ENCODE measurements around the gene TRIL.

Gene TRIL

DNA sequence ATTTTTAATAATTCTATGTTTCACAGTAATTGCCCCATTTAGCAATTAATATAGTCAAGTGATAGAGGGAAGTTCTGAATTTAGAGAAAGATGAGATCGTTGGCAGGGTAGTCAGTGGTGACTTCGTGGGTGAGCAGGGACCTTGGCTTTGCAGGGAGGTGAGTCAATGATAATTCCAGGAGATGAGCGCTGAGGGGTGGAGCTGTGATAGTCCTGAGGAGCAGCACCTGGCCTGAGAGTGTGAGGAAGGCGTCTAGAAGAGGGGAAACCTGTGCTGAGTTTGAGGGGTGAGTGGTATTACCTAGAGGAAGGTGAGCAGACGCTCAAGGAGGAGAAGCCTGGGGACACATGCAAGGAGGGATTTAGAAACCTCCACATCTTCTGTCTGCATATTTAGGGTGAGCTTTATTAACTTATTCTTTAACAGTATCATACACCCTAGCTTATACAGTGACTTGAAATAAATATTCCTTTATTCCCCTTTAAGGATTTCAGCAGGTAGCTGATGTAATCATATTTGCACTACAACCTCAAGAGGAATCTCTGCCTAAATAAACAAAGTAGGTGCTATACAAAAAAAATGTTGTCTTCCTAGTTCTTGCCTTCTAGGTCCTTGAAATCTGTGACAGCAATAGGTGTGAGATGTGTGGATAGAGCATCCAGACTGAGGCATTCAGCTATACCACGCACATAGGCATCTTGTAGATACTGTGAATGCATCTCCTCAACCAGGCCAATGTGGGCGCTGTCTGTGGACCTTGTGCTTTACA, 2.1 kb upstream of the TRIL start:
- Mint-ChIP-seq H3K27ac (no peak overlapping the region), H3K4me1 (peaks cover 9% of the 10 kb centered on the region), H3K36me3 (no peaks in the 10 kb centered on the region), H3K27me3 (peaks cover 62% of the 10 kb centered on the region), H3K9me3 (no peaks in the 10 kb centered on the region), H3K4me3 (no peak overlapping the region)
- no peak for DNase-seq
- CTCF ChIA-PET = interaction anchor here (1.1 to 2.0 kb wide), 3 partner anchors 33 to 141 kb away, joined by 3 to 8 read pairs (median 4); no protein-coding TSS in a partner anchor

DNA sequence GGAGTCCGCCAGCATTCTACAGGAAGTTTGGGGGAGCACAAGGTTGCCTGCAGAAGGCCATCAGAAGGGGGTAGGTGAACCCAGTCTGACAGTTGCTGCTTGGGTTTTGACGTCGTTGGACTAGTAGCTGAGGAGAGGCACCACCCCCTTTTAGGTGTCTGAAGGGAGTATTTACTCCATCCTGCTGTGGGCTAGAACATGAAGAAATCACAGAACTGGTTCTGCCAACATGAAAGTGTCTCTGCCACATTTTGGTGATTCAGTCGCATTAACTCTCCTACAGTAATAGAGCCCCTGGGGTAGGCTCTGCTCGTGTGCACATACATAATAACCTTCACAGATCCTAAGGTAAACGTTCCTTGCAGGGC, 834 bp upstream of the TRIL start:
- peak overlapping the region; percentile 68 for H3K27ac Mint-ChIP-seq
- H3K27me3 Mint-ChIP-seq = peaks cover 68% of the 10 kb centered on the region
- H3K9me3 Mint-ChIP-seq = no peaks in the 10 kb centered on the region
- H3K36me3 Mint-ChIP-seq = no peaks in the 10 kb centered on the region
- CTCF ChIA-PET = interaction anchor here (0.6 to 3.0 kb wide), 3 partner anchors 34 to 147 kb away, joined by 3 to 27 read pairs (median 18); no protein-coding TSS in a partner anchor
- no peak for DNase-seq
- H3K4me3 Mint-ChIP-seq = no peak overlapping the region
- peaks cover 9% of the 10 kb centered on the region for H3K4me1 Mint-ChIP-seq

- CTCF ChIA-PET = interaction anchor here (0.9 to 3.7 kb wide), 8 partner anchors 11 to 148 kb away, joined by 3 to 33 read pairs (median 14); no protein-coding TSS in a partner anchor
- Mint-ChIP-seq H3K27me3 (peaks cover 75% of the 10 kb centered on the region), H3K9me3 (no peaks in the 10 kb centered on the region), H3K27ac (no peak overlapping the region), H3K4me1 (peaks cover 9% of the 10 kb centered on the region), H3K36me3 (no peaks in the 10 kb centered on the region), H3K4me3 (no peak overlapping the region)
- DNase-seq = no peak
Observed at GRCh38 chr7:28957751-28958234, 337 bp downstream of the TRIL start.

DNA sequence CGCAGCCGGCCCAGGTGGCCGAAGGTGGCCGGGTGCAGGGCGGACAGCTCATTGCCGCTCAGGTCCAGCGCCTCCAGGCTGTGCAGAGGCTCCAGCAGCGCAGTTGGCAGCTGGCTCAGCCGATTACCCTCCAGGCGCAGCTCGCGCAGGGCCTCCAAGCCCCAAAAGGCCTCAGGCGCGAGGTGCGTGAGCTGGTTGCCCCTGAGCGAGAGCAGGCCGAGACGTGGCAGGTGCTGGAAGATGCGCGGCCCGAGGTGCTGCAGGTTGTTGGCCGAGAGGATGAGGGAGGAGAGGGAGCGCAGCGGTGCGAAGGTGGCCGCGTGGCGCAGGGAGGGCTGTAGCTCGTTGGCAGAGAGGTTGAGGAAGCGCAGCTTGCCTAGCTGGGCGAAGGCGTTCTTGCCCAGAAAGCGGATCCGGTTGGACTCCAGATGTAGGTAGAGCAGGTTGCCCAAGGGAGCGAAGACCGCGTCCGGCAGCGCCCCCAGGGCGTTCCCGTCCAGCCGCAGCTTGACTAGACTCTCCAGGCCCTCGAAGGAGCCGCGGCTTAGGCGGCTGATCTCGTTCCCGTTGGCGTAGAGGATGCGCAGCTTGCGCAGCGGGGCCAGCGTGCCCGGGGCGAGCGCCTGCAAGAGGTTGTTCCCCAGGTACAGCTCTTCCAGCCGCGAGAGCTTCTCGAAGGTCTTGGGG, 923 bp downstream of the TRIL start:
- Mint-ChIP-seq H3K4me1 (peaks cover 9% of the 10 kb centered on the region), H3K27me3 (peaks cover 76% of the 10 kb centered on the region), H3K27ac (no peak overlapping the region), H3K4me3 (no peak overlapping the region), H3K36me3 (no peaks in the 10 kb centered on the region), H3K9me3 (no peaks in the 10 kb centered on the region)
- CTCF ChIA-PET = interaction anchor here (0.9 to 3.7 kb wide), 14 partner anchors 10 to 157 kb away, joined by 3 to 33 read pairs (median 6); no protein-coding TSS in a partner anchor
- DNase-seq = no peak

DNA sequence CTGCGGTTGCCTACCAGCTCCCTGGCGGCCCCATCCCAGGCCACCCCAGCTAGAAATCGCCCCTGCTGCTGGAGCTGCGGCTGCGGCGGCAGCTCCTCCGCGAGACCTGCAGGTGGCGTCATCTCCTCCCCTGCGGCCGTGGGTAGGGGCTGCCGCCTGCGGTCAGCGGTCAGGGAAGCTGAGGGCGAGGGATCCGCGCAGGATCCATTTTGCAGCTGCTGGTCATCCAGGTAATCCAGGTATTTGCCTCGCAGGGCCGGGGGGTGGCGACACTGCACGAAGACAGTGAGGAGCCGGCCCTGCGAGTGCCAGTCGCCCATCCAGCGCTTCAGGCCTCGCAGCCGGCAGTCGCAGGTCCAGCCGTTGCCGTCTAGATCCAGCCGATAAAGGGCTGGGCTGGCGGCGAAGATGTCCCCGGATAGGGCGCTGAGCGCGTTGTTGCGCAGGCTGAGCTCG, 1.5 kb downstream of the TRIL start:
- Mint-ChIP-seq H3K4me3 (no peak overlapping the region), H3K9me3 (no peaks in the 10 kb centered on the region), H3K27me3 (peaks cover 70% of the 10 kb centered on the region), H3K4me1 (peaks cover 9% of the 10 kb centered on the region), H3K36me3 (no peaks in the 10 kb centered on the region), H3K27ac (no peak overlapping the region)
- DNase-seq = no peak
- CTCF ChIA-PET = interaction anchor here (0.8 to 3.7 kb wide), 15 partner anchors 10 to 349 kb away, joined by 3 to 33 read pairs (median 5); no protein-coding TSS in a partner anchor

DNA sequence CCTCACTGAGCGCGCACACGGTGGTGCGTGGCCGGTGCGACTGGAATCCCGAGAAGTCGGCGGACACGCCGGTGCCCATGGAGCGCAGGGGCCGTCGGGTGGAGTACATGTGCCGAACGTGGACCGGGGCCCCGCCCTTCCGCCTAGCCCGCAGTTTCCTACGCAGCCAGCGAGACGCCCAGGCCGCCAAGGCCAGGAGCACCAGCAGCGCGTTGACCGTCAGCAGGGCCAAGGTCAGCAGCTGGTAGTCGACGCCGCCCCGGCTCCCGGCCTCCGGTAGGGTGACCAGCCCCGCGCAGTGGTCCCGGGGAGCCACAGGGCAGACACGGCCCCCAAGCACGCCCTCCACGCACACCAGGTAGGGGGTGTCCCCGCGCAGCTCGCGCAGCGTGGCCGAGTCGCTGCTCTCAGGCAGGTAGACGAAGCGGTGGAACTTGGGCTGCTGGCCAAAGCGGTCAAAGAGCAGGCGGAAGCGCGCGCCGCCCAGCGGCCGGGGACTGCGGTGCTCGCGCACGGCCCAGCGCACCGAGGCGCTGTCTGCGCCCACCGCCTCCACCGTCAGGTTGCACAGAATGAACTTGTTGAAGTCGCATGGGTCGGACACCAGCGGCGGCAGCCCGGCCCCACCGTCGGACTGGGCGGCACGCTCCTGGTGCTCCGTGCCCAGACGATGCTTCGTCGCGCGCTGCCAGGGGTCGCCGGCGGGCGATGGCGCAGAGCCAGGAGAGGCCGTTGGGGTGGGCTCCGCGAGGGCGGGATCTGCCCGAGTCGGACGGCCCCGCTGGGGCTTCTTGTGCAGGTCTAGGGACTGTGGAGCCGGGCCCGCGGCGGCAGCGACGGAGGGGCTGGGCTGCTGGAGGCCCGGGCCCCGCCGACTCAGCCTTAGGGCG, 2.2 kb downstream of the TRIL start:
- Mint-ChIP-seq H3K27ac (no peak overlapping the region), H3K4me3 (no peak overlapping the region), H3K27me3 (peaks cover 65% of the 10 kb centered on the region), H3K36me3 (no peaks in the 10 kb centered on the region), H3K4me1 (peaks cover 9% of the 10 kb centered on the region), H3K9me3 (no peaks in the 10 kb centered on the region)
- DNase-seq = peak; percentile 27
- CTCF ChIA-PET = interaction anchor here (0.8 to 3.7 kb wide), 16 partner anchors 9 to 350 kb away, joined by 3 to 33 read pairs (median 4); no protein-coding TSS in a partner anchor

- Mint-ChIP-seq H3K9me3 (no peaks in the 10 kb centered on the region), H3K36me3 (no peaks in the 10 kb centered on the region), H3K27ac (no peak overlapping the region), H3K4me3 (no peak overlapping the region), H3K27me3 (peaks cover 62% of the 10 kb centered on the region), H3K4me1 (peaks cover 9% of the 10 kb centered on the region)
- no peak for DNase-seq
- CTCF ChIA-PET = interaction anchor here (0.8 to 3.7 kb wide), 4 partner anchors 23 to 350 kb away, joined by 3 to 27 read pairs (median 3); no protein-coding TSS in a partner anchor
Observed at GRCh38 chr7:28955356-28955717, 2.8 kb downstream of the TRIL start.

DNA sequence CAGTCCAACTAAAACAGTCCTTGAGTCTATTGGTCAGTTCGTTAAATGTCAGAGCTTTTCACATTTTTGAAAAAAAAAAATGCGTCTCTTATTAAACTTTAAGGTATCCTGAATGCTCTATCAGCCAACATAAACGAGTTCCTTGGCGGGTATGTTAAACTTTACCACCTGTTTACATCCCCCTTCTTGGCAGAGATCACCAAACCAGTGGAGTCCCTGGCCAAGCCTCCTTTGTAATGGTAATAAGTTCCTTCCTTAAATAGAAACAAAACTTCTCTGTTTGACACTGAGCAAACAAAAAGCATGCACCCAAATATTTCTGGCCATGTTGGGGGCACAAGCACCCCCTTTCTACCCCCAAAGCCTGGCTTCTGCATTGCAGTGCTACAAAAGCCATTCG, 3.2 kb downstream of the TRIL start:
- CTCF ChIA-PET = interaction anchor here (0.8 to 3.7 kb wide), 3 partner anchors 22 to 33 kb away, joined by 3 to 27 read pairs (median 3); no protein-coding TSS in a partner anchor
- no peak overlapping the region for H3K4me3 Mint-ChIP-seq

GRCh38 chr7:28954471-28954870, 3.7 kb downstream of the TRIL start:
- DNase-seq = no peak
- no peaks in the 10 kb centered on the region for H3K36me3 Mint-ChIP-seq
- no peak overlapping the region for H3K27ac Mint-ChIP-seq
- peaks cover 56% of the 10 kb centered on the region for H3K27me3 Mint-ChIP-seq
- H3K4me1 Mint-ChIP-seq = peaks cover 9% of the 10 kb centered on the region
- CTCF ChIA-PET = interaction anchor here (3.7 kb wide), 1 partner anchor 32 kb away, joined by 27 read pairs; no protein-coding TSS in a partner anchor
- no peak overlapping the region for H3K4me3 Mint-ChIP-seq
- no peaks in the 10 kb centered on the region for H3K9me3 Mint-ChIP-seq

More for the DNA sequence above, 3.2 kb downstream of the TRIL start:
- Mint-ChIP-seq H3K27me3 (peaks cover 58% of the 10 kb centered on the region), H3K9me3 (no peaks in the 10 kb centered on the region), H3K36me3 (no peaks in the 10 kb centered on the region), H3K27ac (no peak overlapping the region), H3K4me1 (peaks cover 9% of the 10 kb centered on the region)
- no peak for DNase-seq

- Mint-ChIP-seq H3K27ac (no peak overlapping the region), H3K36me3 (no peaks in the 10 kb centered on the region), H3K4me3 (no peak overlapping the region), H3K27me3 (peaks cover 49% of the 10 kb centered on the region), H3K9me3 (no peaks in the 10 kb centered on the region), H3K4me1 (peaks cover 9% of the 10 kb centered on the region)
- CTCF ChIA-PET = interaction anchor here (0.6 to 1.8 kb wide), 4 partner anchors 18 to 127 kb away, joined by 3 to 11 read pairs (median 4); no protein-coding TSS in a partner anchor
- no peak for DNase-seq
Observed at GRCh38 chr7:28953633-28954032, 4.5 kb downstream of the TRIL start.

GRCh38 chr7:28942168-28942567, 16.0 kb downstream of the TRIL start:
- CTCF ChIA-PET = interaction anchor here (2.5 kb wide), 1 partner anchor 15 kb away, joined by 7 read pairs; no protein-coding TSS in a partner anchor
- H3K27me3 Mint-ChIP-seq = peaks cover 7% of the 10 kb centered on the region
- no peak for DNase-seq
- H3K4me1 Mint-ChIP-seq = no peaks in the 10 kb centered on the region
- no peak overlapping the region for H3K27ac Mint-ChIP-seq
- no peaks in the 10 kb centered on the region for H3K9me3 Mint-ChIP-seq
- H3K4me3 Mint-ChIP-seq = no peak overlapping the region
- H3K36me3 Mint-ChIP-seq = no peaks in the 10 kb centered on the region

- H3K36me3 Mint-ChIP-seq = no peaks in the 10 kb centered on the region
- CTCF ChIA-PET = interaction anchor here (1.1 to 2.5 kb wide), 2 partner anchors 15 kb away, joined by 4 to 7 read pairs; no protein-coding TSS in a partner anchor
- H3K27ac Mint-ChIP-seq = no peak overlapping the region
- no peak overlapping the region for H3K4me3 Mint-ChIP-seq
- no peaks in the 10 kb centered on the region for H3K4me1 Mint-ChIP-seq
- H3K9me3 Mint-ChIP-seq = no peaks in the 10 kb centered on the region
- no peak for DNase-seq
- H3K27me3 Mint-ChIP-seq = peaks cover 6% of the 10 kb centered on the region
Observed at GRCh38 chr7:28941633-28942032, 16.5 kb downstream of the TRIL start.

DNA sequence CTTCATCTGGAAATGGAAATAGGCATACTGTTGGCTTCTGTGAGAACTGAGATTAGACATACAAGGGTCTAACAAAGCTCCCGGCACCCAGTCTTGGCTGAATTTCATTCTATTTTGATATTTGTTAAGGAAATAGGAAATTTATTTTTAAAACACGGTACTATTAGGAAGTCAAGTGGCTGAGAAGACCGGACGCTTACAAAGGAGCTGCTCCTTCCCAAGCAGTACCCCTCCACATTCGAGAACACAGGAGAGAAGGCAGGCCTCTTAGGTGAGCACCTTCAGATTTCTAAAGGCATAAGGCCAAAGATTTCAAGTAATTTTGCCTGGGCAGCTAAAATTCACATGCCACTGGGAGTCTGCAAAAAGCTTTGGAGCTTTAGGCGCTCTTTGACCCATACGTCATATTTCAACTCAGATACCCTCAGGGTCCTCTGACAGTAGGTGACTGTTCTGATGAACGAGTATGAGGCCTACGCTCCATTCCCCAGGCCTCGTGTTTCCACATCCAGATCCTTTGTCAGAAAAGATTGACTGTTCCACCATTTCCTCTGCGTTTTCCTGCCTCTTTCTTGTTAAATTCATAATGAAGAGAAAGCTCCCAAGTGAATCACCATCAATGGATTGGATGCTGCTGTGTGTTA, 17.3 kb downstream of the TRIL start:
- Mint-ChIP-seq H3K27ac (no peak overlapping the region), H3K4me1 (no peaks in the 10 kb centered on the region), H3K27me3 (peaks cover 3% of the 10 kb centered on the region), H3K36me3 (no peaks in the 10 kb centered on the region), H3K9me3 (no peaks in the 10 kb centered on the region), H3K4me3 (no peak overlapping the region)
- CTCF ChIA-PET = interaction anchor here (1.1 to 1.9 kb wide), 2 partner anchors 14 to 16 kb away, joined by 4 to 5 read pairs; no protein-coding TSS in a partner anchor
- no peak for DNase-seq

Data from activated naive CD4-positive, alpha-beta T cell treated with anti-CD3 and anti-CD28 coated beads, Interleukin-2, amount 10 ng/mL, durations not matched to agents 7 days and 5 days (primary cell).